NB4 (cell line): ENCODE results near the gene B4GALT5.

Source experiments
- DNase-seq: peaks from one replicate; pipeline ENCODE4 v3.0.0; 2010; ENCODE audit warnings: low read depth
- H3K4me3 ChIP-seq: one replicate; pipeline ENCODE4 v1.5.1; 2011; ENCODE audit warnings: mild to moderate bottlenecking, low read depth, low read length, moderate library complexity
- MYC ChIP-seq: IDR thresholded peaks from 2 replicates; pipeline ENCODE4 v1.6.1; 2011; ENCODE audit warnings: low read depth, low read length
- POLR2A ChIP-seq: IDR thresholded peaks from 2 replicates; pipeline ENCODE4 v1.6.1; 2011; ENCODE audit warnings: mild to moderate bottlenecking; ENCODE audit not compliant: insufficient read length; ENCODE audit errors: extremely low read depth
- TF ChIP-seq, protein P1 (sequence below): IDR thresholded peaks from one replicate; pipeline ENCODE4 v1.5.1; 2012; ENCODE audit warnings: low read depth, low read length
- TF ChIP-seq, protein P2 (sequence below): IDR thresholded peaks from 2 replicates; pipeline ENCODE4 v1.6.1; 2011; ENCODE audit warnings: low read depth, low read length

Gene B4GALT5

DNA sequence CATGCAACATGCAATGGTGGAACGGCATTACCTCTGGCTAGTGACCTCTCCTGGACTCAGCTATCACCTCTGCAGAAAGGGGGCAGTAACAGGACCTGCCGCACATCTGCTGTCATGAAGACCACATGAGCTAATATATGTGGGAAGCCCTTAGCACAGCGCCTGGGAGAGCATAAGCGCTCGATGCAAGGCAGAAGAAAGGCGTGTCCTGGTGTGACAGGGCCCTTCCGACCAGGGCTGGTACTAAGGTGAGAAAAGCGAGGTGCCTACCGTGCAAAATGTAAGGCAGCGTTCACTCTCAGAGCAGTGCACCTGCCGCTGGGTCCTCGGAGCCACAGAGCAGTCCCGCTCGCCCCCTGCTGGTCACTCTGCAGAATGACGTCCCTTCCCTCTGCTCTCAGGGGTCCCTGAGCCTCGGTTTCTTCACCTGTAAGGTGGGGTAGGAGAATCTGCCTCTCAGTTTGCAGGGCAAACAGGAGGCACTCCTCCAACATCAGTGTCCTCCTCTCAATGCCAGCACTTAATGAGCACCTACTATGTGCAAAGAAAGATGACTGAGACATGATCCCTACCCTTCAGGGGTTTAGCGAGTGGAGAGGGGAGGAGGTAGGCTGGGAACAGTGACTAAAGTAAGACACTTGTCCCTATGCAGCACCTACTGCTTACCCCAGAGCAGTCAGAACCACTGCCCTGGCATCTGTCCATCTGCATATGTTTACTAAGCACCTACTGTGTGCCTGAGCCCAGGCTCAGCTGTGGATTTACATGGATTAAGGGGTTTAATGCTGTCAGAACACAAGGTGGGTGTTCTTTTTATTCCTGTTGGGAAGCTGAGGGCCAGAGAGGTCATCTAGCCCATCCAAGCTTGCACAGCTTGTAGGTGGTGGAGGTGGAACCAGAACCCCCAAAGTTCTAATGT lies 104.7 kb downstream of the B4GALT5 start:
- TF ChIP-seq POLR2A (no peak), MYC (peak; percentile 83)
- TF ChIP-seq, protein P1, sequence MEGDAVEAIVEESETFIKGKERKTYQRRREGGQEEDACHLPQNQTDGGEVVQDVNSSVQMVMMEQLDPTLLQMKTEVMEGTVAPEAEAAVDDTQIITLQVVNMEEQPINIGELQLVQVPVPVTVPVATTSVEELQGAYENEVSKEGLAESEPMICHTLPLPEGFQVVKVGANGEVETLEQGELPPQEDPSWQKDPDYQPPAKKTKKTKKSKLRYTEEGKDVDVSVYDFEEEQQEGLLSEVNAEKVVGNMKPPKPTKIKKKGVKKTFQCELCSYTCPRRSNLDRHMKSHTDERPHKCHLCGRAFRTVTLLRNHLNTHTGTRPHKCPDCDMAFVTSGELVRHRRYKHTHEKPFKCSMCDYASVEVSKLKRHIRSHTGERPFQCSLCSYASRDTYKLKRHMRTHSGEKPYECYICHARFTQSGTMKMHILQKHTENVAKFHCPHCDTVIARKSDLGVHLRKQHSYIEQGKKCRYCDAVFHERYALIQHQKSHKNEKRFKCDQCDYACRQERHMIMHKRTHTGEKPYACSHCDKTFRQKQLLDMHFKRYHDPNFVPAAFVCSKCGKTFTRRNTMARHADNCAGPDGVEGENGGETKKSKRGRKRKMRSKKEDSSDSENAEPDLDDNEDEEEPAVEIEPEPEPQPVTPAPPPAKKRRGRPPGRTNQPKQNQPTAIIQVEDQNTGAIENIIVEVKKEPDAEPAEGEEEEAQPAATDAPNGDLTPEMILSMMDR = peak; percentile 87
- TF ChIP-seq, protein P2, sequence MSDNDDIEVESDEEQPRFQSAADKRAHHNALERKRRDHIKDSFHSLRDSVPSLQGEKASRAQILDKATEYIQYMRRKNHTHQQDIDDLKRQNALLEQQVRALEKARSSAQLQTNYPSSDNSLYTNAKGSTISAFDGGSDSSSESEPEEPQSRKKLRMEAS = peak; percentile 64
- no peak overlapping the region for H3K4me3 ChIP-seq
- DNase-seq = peak; percentile 76

DNA sequence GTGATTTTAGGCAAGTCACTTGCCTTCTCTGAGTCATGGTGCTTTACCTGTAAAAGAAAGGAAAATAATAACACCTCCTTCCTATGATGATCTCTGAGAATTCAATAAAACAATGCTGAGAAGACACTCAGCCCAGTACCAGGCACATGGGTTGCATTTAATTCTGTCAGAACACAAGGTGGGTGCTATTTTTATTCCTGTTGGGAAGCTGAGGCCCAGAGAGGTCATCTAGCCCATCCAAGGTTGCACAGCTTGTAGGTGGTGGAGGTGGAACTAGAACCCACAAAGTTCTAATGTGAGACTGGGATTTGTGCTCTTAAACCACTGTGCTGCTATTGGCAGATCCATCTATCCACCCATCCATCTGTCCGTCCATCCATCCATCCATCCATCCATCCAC lies 106.1 kb downstream of the B4GALT5 start:
- DNase-seq = no peak

DNA sequence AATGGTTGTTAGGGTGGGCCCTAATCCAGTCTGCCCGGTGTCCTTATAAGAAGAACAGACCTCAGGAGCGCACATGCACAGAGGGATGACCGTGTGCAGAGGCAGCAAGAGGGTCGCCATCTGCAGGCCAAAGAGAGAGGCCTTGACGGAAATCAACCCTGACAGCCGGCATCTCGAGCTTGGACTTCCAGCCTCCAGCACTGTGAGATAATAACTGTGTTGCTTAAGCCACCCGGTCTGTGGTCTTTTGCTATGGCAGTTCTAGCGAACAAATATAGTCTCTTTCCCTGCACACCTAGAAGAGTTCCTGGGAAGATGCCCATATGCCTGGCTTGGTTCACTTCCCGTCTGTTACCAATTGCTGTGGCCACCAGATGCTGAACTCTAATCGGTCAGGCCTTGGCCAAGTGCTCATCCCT lies 110.5 kb downstream of the B4GALT5 start:
- H3K4me3 ChIP-seq = no peak overlapping the region
- no peak for TF ChIP-seq POLR2A
- TF ChIP-seq, protein P2 = no peak
- TF ChIP-seq MYC = no peak
- TF ChIP-seq, protein P1 = peak; percentile 64
- peak; percentile 68 for DNase-seq

More for the DNA sequence above, 106.1 kb downstream of the B4GALT5 start:
- no peak overlapping the region for H3K4me3 ChIP-seq
- TF ChIP-seq MYC (no peak), POLR2A (no peak)
- TF ChIP-seq, protein P2 = no peak
- TF ChIP-seq, protein P1 = no peak

DNA sequence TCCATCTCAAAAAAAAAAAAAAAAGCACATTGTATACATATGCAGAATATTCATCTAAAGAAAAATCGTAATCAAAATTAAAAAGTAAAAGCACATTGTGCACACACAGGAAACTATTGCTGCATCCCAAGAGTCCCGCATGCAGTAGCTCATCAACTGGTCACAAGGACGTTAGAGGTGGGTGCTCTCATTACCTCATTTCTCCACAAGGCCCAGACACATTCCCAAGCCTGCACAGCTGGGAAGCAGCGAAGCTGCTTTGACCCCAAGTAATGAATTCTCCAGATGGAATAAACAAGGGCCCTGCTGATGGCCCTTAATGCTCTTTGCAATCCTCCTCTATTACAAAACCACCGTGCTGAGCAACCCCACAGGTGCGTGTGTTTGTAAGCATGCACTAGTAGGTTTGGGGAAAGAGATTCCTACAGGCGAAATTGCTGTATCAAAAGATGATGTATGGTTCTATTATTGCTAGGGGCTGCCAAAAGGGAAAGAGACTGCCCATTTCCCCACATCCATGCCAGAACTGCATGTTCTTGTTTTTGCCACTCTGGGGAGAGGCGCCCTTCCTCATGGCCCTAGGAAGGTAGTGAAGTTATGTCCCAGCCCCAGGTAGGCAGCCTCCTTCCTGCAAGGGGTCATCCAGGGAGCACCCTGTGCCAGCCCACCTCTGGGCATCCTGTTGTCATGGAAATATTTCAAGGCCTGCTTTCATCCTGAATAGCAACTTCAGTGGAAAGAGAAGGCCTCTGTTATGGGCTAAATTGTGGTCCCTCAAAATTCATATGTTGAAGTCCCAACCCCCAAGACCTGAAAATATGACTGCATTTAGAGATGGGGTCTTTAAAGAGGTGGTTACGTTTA lies 111.1 kb downstream of the B4GALT5 start:
- DNase-seq = no peak
- TF ChIP-seq MYC (no peak), POLR2A (no peak)
- TF ChIP-seq, protein P1 = no peak
- TF ChIP-seq, protein P2 = no peak
- no peak overlapping the region for H3K4me3 ChIP-seq

DNA sequence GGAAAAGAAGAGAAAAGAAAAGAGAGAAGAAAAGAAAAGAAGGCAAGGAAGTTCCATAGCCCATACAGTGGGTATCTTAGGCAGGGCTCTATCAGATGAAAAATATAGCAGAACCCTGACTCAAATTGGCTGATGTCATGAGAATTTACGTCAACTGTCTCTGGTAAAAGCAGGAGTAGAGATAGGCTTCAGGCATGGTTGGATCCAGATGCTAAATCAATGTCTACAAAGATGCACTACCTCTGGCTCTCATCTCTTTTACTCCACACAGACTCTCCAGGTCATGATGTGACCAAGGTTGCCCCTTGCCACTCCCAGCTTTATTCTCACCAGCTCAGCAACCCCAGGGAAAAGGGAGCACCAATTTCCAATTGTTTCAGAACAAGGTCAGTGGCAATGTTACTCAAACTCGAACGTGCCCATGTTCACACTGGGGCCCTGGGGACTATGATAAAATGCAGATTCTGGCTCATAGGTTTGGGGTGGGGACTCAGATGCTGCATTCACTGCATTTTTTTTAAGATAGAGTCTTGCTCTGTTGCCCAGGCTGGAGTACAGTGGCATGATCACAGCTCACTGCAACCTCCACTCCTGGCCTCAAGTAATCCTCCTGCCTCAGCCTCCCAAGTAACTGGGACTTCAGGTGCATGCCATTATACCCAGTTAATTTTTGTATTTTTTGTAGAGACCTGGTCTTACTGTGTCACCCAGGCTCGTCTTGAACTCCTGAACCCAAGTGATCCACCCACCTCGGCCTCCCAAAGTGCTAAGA lies 112.3 kb downstream of the B4GALT5 start:
- no peak for TF ChIP-seq POLR2A
- TF ChIP-seq, protein P2 = no peak
- TF ChIP-seq, protein P1 = no peak
- TF ChIP-seq MYC = no peak
- no peak for DNase-seq
- no peak overlapping the region for H3K4me3 ChIP-seq
